Activated naive CD4-positive, alpha-beta T cell treated with anti-CD3 and anti-CD28 coated beads, Interleukin-2, amount 50 U/mL, for 16 hours (primary cell): ENCODE data around the gene ZBED3.

Experiments used
- DNase-seq: peaks from one replicate; pipeline ENCODE4 v3.0.0-alpha.2; 2020

ZBED3 gene

GRCh38 chr5:77076961-77077828, 9.9 kb downstream of the ZBED3 start:
- peak; percentile 54 for DNase-seq

GRCh38 chr5:77074745-77075144, 12.3 kb downstream of the ZBED3 start:
- DNase-seq, result no peak

GRCh38 chr5:77073667-77074066, 13.4 kb downstream of the ZBED3 start:
- DNase-seq, result no peak

- DNase-seq, result no peak
Measured at GRCh38 chr5:77066823-77067442, 20.2 kb downstream of the ZBED3 start.

GRCh38 chr5:77066184-77066583, 20.9 kb downstream of the ZBED3 start:
- no peak for DNase-seq

GRCh38 chr5:77065256-77065655, 21.8 kb downstream of the ZBED3 start:
- no peak for DNase-seq

GRCh38 chr5:77064040-77064439, 23.0 kb downstream of the ZBED3 start:
- DNase-seq, result no peak

- no peak for DNase-seq
Measured at GRCh38 chr5:77046416-77047073, 40.5 kb downstream of the ZBED3 start.

GRCh38 chr5:77035950-77036349, 51.1 kb downstream of the ZBED3 start:
- no peak for DNase-seq

GRCh38 chr5:77033338-77033737, 53.7 kb downstream of the ZBED3 start:
- DNase-seq, result no peak

GRCh38 chr5:77032635-77033034, 54.5 kb downstream of the ZBED3 start:
- DNase-seq, result no peak

GRCh38 chr5:77031891-77032290, 55.2 kb downstream of the ZBED3 start:
- no peak for DNase-seq

- DNase-seq, result peak; percentile 93
Measured at GRCh38 chr5:77030097-77031071, 56.7 kb downstream of the ZBED3 start, which contains the start of gene AGGF1. Gene AGGF1 (plus strand): TSS chr5:77030404. CDS start chr5:77030767, 363 bp downstream.

- no peak for DNase-seq
Measured at GRCh38 chr5:77029376-77029885, 57.7 kb downstream of the ZBED3 start.

GRCh38 chr5:77028631-77029375, 58.3 kb downstream of the ZBED3 start:
- no peak for DNase-seq

- DNase-seq, result no peak
Measured at GRCh38 chr5:77024490-77024889, 62.6 kb downstream of the ZBED3 start.

- DNase-seq, result no peak
Measured at GRCh38 chr5:77022511-77023417, 64.3 kb downstream of the ZBED3 start.
